ENCODE results near the gene CATSPER3.

CATSPER3 gene

DNA sequence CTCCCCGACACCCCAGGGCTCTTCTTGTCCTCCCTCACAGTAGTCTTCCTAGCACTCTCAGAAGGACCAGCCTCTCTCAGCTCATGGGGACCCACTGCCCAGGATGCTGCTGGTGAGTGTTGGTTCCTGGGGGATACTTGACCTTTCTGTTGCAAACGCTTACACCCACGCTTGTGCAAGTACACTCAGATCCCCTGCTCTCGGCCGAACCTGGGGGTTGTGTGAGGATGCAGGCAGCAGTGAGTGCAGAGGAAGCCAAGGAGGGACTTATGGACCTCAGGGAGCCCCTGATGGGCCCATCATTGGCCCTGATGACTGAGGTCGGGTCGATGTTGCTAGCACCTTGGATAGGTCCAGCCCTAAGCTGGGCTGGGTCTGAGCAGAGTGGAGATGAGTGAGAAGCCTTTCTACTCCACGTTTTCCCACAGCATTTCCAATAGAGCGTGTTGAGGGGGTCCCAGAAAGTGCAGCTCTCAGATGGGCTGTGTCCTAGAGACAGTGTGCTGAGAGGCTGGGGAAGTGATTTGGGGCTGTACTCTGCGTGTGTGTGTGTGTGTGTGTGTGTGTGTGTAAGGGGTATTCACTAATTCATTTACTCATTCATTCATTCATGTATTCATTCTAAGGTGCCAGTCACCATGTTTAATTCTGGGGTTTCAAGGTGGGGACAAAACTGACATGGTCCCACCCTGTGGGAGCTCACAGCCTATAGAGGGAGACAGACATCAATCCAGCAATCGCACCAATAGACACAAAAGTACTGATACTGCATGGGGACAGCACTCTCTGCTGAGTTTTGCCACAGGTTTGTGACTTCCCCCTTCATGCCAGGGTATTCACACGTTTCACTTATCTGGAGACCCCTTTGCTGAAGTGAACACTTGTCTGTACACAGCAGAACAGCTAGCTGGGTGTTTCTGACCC is 91.6 kb downstream of the CATSPER3 start:
- no peak for DNase-seq

GRCh38 chr5:135060021-135060420 is 92.3 kb downstream of the CATSPER3 start:
- DNase-seq, result no peak

- no peak for DNase-seq
Observed at GRCh38 chr5:135061001-135061400, 93.3 kb downstream of the CATSPER3 start.
